IMR-90 (cell line): Measurements from ENCODE around the gene RUNX1. TPM values are rescaled to one million over a fixed set of nuclear protein-coding genes. Genes with fewer than 3 reads are reported as not detected.

Experiments used
- ATAC-seq: fragments of 200-7000 bp; cut with Tn5 transposase; 2 replicates; pipeline ENCODE4 v1.9.1; 2020; ENCODE audit warnings: low read depth, mild to moderate bottlenecking, moderate library complexity
- BruUV-seq: library from RNA; stranded (reverse); fragments of 400-500 nt; replicated peaks from 2 replicates; lab custom pipeline; 2021; lab: Mats Ljungman, UMichigan
- CTCF ChIA-PET: fragments of 300-600 bp; formaldehyde crosslinking; extraction: SDS; loops from one replicate; lab custom pipeline; 2021; ENCODE audit warnings: antibody characterized with exemption; lab: Yijun Ruan, JAX
- POLR2A ChIA-PET: fragments of 300-600 bp; sonication (Branson Sonifier 250); formaldehyde crosslinking; loops from one replicate; lab custom pipeline; 2022; ENCODE audit warnings: antibody characterized with exemption; ENCODE audit not compliant: unreplicated experiment; lab: Charles Lee
- DNase-seq: peaks from one replicate; pipeline ENCODE4 v3.0.0; 2013
- H2AFZ ChIP-seq: replicated peaks from 2 replicates; pipeline ENCODE3; 2013; ENCODE audit warnings: low read length, mild to moderate bottlenecking; ENCODE audit not compliant: poor library complexity
- H2AK5ac ChIP-seq: 2 replicates; pipeline ENCODE4 v1.6.1; 2013; ENCODE audit warnings: low read depth, low read length, inconsistent platforms
- H2AK9ac ChIP-seq: replicated peaks from 2 replicates; pipeline ENCODE3; 2013; ENCODE audit warnings: mild to moderate bottlenecking, low read depth, low read length, moderate library complexity; ENCODE audit not compliant: poor library complexity
- H2BK120ac ChIP-seq: 2 replicates; pipeline ENCODE4 v1.6.1; 2013; ENCODE audit warnings: low read depth, low read length, inconsistent platforms
- H2BK15ac ChIP-seq: 3 replicates; pipeline ENCODE4 v1.6.1; 2013; ENCODE audit warnings: low read depth, low read length, inconsistent platforms
- H2BK20ac ChIP-seq: 2 replicates; pipeline ENCODE4 v1.6.1; 2013; ENCODE audit warnings: low read depth, mild to moderate bottlenecking, inconsistent platforms, low read length, moderate library complexity
- H2BK5ac ChIP-seq: 2 replicates; pipeline ENCODE4 v1.6.1; 2013; ENCODE audit warnings: mild to moderate bottlenecking, low read depth, low read length, inconsistent platforms; ENCODE audit not compliant: poor library complexity, severe bottlenecking
- H3K14ac ChIP-seq: replicated peaks from 2 replicates; pipeline ENCODE4 v1.6.1; 2013; ENCODE audit warnings: low read depth, low read length, inconsistent platforms
- H3K18ac ChIP-seq: 2 replicates; pipeline ENCODE4 v1.6.1; 2013; ENCODE audit warnings: low read depth, low read length, control low read depth
- H3K23ac ChIP-seq: 2 replicates; pipeline ENCODE4 v1.6.1; 2013; ENCODE audit warnings: low read depth, low read length, inconsistent platforms
- H3K27ac ChIP-seq: 2 replicates; pipeline ENCODE4 v1.5.1; 2013; ENCODE audit warnings: mild to moderate bottlenecking, control low read depth, low read length; ENCODE audit not compliant: insufficient read depth
- H3K27me3 ChIP-seq: 2 replicates; pipeline ENCODE4 v1.6.1; 2013; ENCODE audit warnings: low read length; ENCODE audit not compliant: control insufficient read depth, insufficient read depth
- H3K36me3 ChIP-seq: 2 replicates; pipeline ENCODE4 v1.6.1; 2013; ENCODE audit warnings: low read length, mixed read lengths; ENCODE audit not compliant: control insufficient read depth, insufficient read depth
- H3K4ac ChIP-seq: 2 replicates; pipeline ENCODE4 v1.6.1; 2013; ENCODE audit warnings: low read depth, low read length, inconsistent platforms
- H3K4me1 ChIP-seq: 2 replicates; pipeline ENCODE4 v1.6.1; 2013; ENCODE audit warnings: low read length, mixed read lengths; ENCODE audit not compliant: control insufficient read depth, insufficient read depth
- H3K4me2 ChIP-seq: 2 replicates; pipeline ENCODE4 v1.6.1; 2013; ENCODE audit warnings: low read depth, mild to moderate bottlenecking, control low read depth, low read length, moderate library complexity
- H3K4me3 ChIP-seq: 2 replicates; pipeline ENCODE4 v1.5.1; 2013; ENCODE audit warnings: low read depth, mild to moderate bottlenecking, control low read depth, low read length, moderate library complexity; ENCODE audit not compliant: insufficient read depth
- H3K56ac ChIP-seq: 2 replicates; pipeline ENCODE4 v1.6.1; 2013; ENCODE audit warnings: low read length, inconsistent platforms; ENCODE audit not compliant: insufficient read depth; ENCODE audit errors: extremely low read depth
- H3K79me1 ChIP-seq, 2 experiments: 2 replicates each; pipeline ENCODE4 v1.6.1; 2013; ENCODE audit warnings: low read length in 2 of 2, inconsistent platforms in 1 of 2, low read depth in 1 of 2
- H3K9ac ChIP-seq: 2 replicates; pipeline ENCODE4 v1.6.1; 2013; ENCODE audit warnings: low read depth, low read length, control low read depth
- H3K9me1 ChIP-seq: 2 replicates; pipeline ENCODE4 v1.6.1; 2013; ENCODE audit warnings: low read length, inconsistent platforms; ENCODE audit not compliant: insufficient read depth
- H3K9me3 ChIP-seq: 2 replicates; pipeline ENCODE4 v1.6.1; 2013; ENCODE audit warnings: low read length; ENCODE audit not compliant: control insufficient read depth, insufficient read depth
- H4K20me1 ChIP-seq: 2 replicates; pipeline ENCODE4 v1.6.1; 2013; ENCODE audit warnings: low read length, inconsistent platforms; ENCODE audit not compliant: insufficient read depth
- H4K5ac ChIP-seq: 2 replicates; pipeline ENCODE4 v1.6.1; 2013; ENCODE audit warnings: mild to moderate bottlenecking, low read depth, low read length, control low read depth
- H4K8ac ChIP-seq, 2 experiments: 2 replicates each; pipeline ENCODE4 v1.6.1; 2013; ENCODE audit warnings: low read depth in 2 of 2, low read length in 2 of 2, control low read depth in 1 of 2, inconsistent platforms in 1 of 2
- H4K91ac ChIP-seq: 2 replicates; pipeline ENCODE4 v1.6.1; 2013; ENCODE audit warnings: low read depth, low read length, inconsistent platforms; ENCODE audit not compliant: insufficient read depth
- BHLHE40 ChIP-seq: fragments of 150-350 bp; IDR thresholded peaks from 2 replicates; pipeline ENCODE4 v1.6.1; 2016; ENCODE audit warnings: mild to moderate bottlenecking, low read depth, low read length
- CEBPB ChIP-seq: IDR thresholded peaks from 2 replicates; pipeline ENCODE4 v1.6.1; 2012; ENCODE audit warnings: low read depth, low read length, improper control_type of control experiment
- CHD1 ChIP-seq: IDR thresholded peaks from 2 replicates; pipeline ENCODE4 v1.6.1; 2012; ENCODE audit warnings: low read depth, low read length, improper control_type of control experiment
- MAFK ChIP-seq: IDR thresholded peaks from 2 replicates; pipeline ENCODE4 v1.6.1; 2012; ENCODE audit warnings: low read depth, low read length, improper control_type of control experiment
- MXI1 ChIP-seq: IDR thresholded peaks from 2 replicates; pipeline ENCODE4 v1.6.1; 2012; ENCODE audit warnings: low read depth, mild to moderate bottlenecking, low read length, moderate library complexity, borderline replicate concordance
- NFE2L2 ChIP-seq: fragments of 150-350 bp; IDR thresholded peaks from 2 replicates; pipeline ENCODE4 v1.6.1; 2016; ENCODE audit warnings: low read depth, mild to moderate bottlenecking, low read length
- POLR2A ChIP-seq: IDR thresholded peaks from 2 replicates; pipeline ENCODE4 v1.6.1; 2012; ENCODE audit warnings: mild to moderate bottlenecking, low read depth, low read length
- RCOR1 ChIP-seq: IDR thresholded peaks from 2 replicates; pipeline ENCODE4 v1.6.1; 2012; ENCODE audit warnings: mild to moderate bottlenecking, low read length, improper control_type of control experiment; ENCODE audit not compliant: insufficient replicate concordance
- RFX5 ChIP-seq: IDR thresholded peaks from 2 replicates; pipeline ENCODE4 v1.8.0; 2012; ENCODE audit warnings: low read depth, mild to moderate bottlenecking, low read length, moderate library complexity
- WGBS, 2 experiments: methylation state at CpG; one replicate each; pipeline versions ENCODE4 v1.1.5 to v1.1.7; 2013; ENCODE audit warnings: missing lambda C conversion rate in 2 of 2; ENCODE audit not compliant: insufficient read length in 1 of 2; ENCODE audit errors: extremely low coverage in 2 of 2; 5-methylcytosine and 5-hydroxymethylcytosine counted together
- dilution Hi-C: fragments of 300-500 bp; cut with HindIII; formaldehyde crosslinking; loops from one replicate; pipeline ENCODE4 v1.14.3; 2018; ENCODE audit warnings: low sequenced_read_pairs; ENCODE audit not compliant: unreplicated experiment
- in situ Hi-C: fragments of 300-500 bp; cut with MboI; formaldehyde crosslinking; loops from 3 replicates; pipeline ENCODE4 v1.14.3; 2019; ENCODE audit warnings: low sequenced_read_pairs, inconsistent platforms, mixed read lengths
- intact Hi-C: fragments of 100-400 bp; cut with micrococcal nuclease; formaldehyde crosslinking; loops from 2 replicates; pipeline ENCODE4 v1.10.0; 2022
- polyA plus RNA-seq, 3 experiments: library from polyadenylated mRNA; depleted of rRNA; stranded (reverse); fragments of >200 nt; gene quantifications; 2 replicates each; pipeline ENCODE4 v1.2.3, GENCODE V29; 2012; ENCODE audit warnings: low replicate concordance in 1 of 3
- total RNA-seq: library from RNA; depleted of rRNA; stranded (reverse); fragments of >200 nt; gene quantifications from 2 replicates; pipeline ENCODE4 v1.2.3, GENCODE V29; 2012
- TF ChIP-seq, protein P1 (sequence below): conservative IDR thresholded peaks from 2 replicates; pipeline ENCODE4 v1.5.1; 2012; ENCODE audit warnings: mild to moderate bottlenecking, low read depth, low read length, improper control_type of control experiment

Gene RUNX1
- total and polyA plus RNA-seq, 2 of the 4 experiments (the other 2 are of a cell fraction), result 34.5 to 56.5 TPM

DNA sequence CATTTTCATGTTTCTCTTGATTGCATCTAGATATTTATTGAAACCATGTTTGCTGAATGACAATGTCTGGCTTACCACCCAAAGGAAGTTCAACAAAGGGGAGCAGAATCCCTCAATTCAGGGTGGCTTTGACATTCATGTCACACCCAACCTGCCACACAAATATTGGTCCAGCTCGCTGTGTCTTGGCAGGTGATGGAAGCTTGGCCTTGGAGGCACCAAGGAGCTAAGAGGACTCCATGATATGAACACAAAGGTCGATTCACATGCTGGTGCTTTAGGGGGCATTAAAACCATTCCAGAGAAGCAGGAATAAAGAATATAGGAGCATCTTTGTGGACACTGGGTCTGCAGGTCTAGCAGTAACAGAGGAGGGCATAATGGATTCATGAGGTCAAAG is 114.8 kb downstream of the RUNX1 start:
- H4K91ac ChIP-seq, result no peak overlapping the region
- H3K56ac ChIP-seq, result no peak overlapping the region
- peak overlapping the region; percentile 70; the same call in 1 of the 3 replicates for H2BK15ac ChIP-seq
- no peak for ATAC-seq
- no peak for TF ChIP-seq RCOR1
- no peak for TF ChIP-seq RFX5
- no peak for TF ChIP-seq MXI1
- TF ChIP-seq POLR2A, result no peak
- TF ChIP-seq NFE2L2, result no peak
- TF ChIP-seq BHLHE40, result no peak
- no peak for TF ChIP-seq CEBPB
- TF ChIP-seq, protein P1, sequence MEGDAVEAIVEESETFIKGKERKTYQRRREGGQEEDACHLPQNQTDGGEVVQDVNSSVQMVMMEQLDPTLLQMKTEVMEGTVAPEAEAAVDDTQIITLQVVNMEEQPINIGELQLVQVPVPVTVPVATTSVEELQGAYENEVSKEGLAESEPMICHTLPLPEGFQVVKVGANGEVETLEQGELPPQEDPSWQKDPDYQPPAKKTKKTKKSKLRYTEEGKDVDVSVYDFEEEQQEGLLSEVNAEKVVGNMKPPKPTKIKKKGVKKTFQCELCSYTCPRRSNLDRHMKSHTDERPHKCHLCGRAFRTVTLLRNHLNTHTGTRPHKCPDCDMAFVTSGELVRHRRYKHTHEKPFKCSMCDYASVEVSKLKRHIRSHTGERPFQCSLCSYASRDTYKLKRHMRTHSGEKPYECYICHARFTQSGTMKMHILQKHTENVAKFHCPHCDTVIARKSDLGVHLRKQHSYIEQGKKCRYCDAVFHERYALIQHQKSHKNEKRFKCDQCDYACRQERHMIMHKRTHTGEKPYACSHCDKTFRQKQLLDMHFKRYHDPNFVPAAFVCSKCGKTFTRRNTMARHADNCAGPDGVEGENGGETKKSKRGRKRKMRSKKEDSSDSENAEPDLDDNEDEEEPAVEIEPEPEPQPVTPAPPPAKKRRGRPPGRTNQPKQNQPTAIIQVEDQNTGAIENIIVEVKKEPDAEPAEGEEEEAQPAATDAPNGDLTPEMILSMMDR, result no peak
- TF ChIP-seq CHD1, result no peak
- no peak for TF ChIP-seq MAFK
- H3K4me3 ChIP-seq, result no peak overlapping the region
- in situ Hi-C loops, result no loop called here
- H3K36me3 ChIP-seq, result no peaks in the 10 kb centered on the region
- H3K4me2 ChIP-seq, result no peak overlapping the region
- intact Hi-C loops, result no loop called here
- H2BK5ac ChIP-seq, result no peak overlapping the region
- H2AK9ac ChIP-seq, result no peak overlapping the region
- peaks cover 0 to 6% of the 10 kb centered on the region in 2 experiments; a peak in 1 of 4 replicates for H3K79me1 ChIP-seq
- no peak overlapping the region for H4K8ac ChIP-seq
- peak overlapping the region; percentile 69 for H2AK5ac ChIP-seq
- H3K9ac ChIP-seq, result no peak overlapping the region
- dilution Hi-C loops, result no loop called here
- no peaks in the 10 kb centered on the region for H3K27me3 ChIP-seq
- peak overlapping the region; percentile 68 for H2BK20ac ChIP-seq
- H2AFZ ChIP-seq, result no peak overlapping the region
- no peak overlapping the region for H3K27ac ChIP-seq
- H3K14ac ChIP-seq, result peak overlapping the region; percentile 23; the same call in 1 of the 2 replicates
- BruUV-seq, result no TSS peak
- ChIA-PET CTCF (no interaction called here), POLR2A (interaction anchor here (0.6 kb wide), 1 partner anchor 274 kb away, joined by 4 read pairs; no protein-coding TSS in a partner anchor)
- no peaks in the 10 kb centered on the region for H3K9me3 ChIP-seq
- H3K4ac ChIP-seq, result peak overlapping the region; percentile 60
- H3K4me1 ChIP-seq, result peaks cover 16% of the 10 kb centered on the region
- H4K20me1 ChIP-seq, result no peaks in the 10 kb centered on the region
- H4K5ac ChIP-seq, result no peak overlapping the region
- 71% methylated on average over 1 of the region's 2 CpGs; no CpG with 5 or more reads in 1 of the 2 experiments for whole genome bisulfite sequencing, 2 experiments
- DNase-seq, result no peak
- no peak overlapping the region; the same call in 1 of the 2 replicates for H3K18ac ChIP-seq
- peaks cover 2% of the 10 kb centered on the region; the same call in 1 of the 2 replicates for H3K9me1 ChIP-seq
- H2BK120ac ChIP-seq, result peak overlapping the region; percentile 72
- peak overlapping the region; percentile 36; the same call in 1 of the 2 replicates for H3K23ac ChIP-seq
